ENCODE measurements around the gene RNU6-9.

The RNU6-9 gene

GRCh38 chr19:917323-918151 is 24.3 kb downstream of the RNU6-9 start, which contains the start of gene KISS1R:
KISS1R (plus strand) TSS chr19:917333; CDS start chr19:917503, 170 bp downstream.
- no peak for DNase-seq (ENCODE audit: low read depth in 1 of 2, low spot score in 1 of 2)

- DNase-seq (ENCODE audit: low read depth in 1 of 2, low spot score in 1 of 2), result no peak
These were observed 24.8 kb downstream of the RNU6-9 start for GRCh38 chr19:918152-918437.

GRCh38 chr19:918481-919198 is 25.4 kb downstream of the RNU6-9 start:
- no peak for DNase-seq (ENCODE audit: low read depth in 1 of 2, low spot score in 1 of 2)

GRCh38 chr19:919199-920050 is 26.1 kb downstream of the RNU6-9 start:
- no peak for DNase-seq (ENCODE audit: low read depth in 1 of 2, low spot score in 1 of 2)

- DNase-seq (ENCODE audit: low read depth in 1 of 2, low spot score in 1 of 2), result peak; percentile 44 to 61
These were observed 27.0 kb downstream of the RNU6-9 start for GRCh38 chr19:920051-920864.

GRCh38 chr19:924553-925086 is 31.3 kb downstream of the RNU6-9 start:
- no peak for DNase-seq (ENCODE audit: low read depth in 1 of 2, low spot score in 1 of 2)

GRCh38 chr19:925087-925525 is 31.8 kb downstream of the RNU6-9 start:
- no peak for DNase-seq (ENCODE audit: low read depth in 1 of 2, low spot score in 1 of 2)

- DNase-seq (ENCODE audit: low read depth in 1 of 2, low spot score in 1 of 2), result peak; percentile 40 to 59
These were observed 32.4 kb downstream of the RNU6-9 start, which contains the start of gene ARID3A for GRCh38 chr19:925526-926322. ARID3A (plus strand) TSS chr19:926035; CDS start chr19:929529, 3,494 bp downstream.

- no peak for DNase-seq (ENCODE audit: low read depth in 1 of 2, low spot score in 1 of 2)
These were observed 33.0 kb downstream of the RNU6-9 start for GRCh38 chr19:926323-926588.

- no peak for DNase-seq (ENCODE audit: low read depth in 1 of 2, low spot score in 1 of 2)
These were observed 33.5 kb downstream of the RNU6-9 start for GRCh38 chr19:926589-927350.

GRCh38 chr19:927351-927779 is 34.1 kb downstream of the RNU6-9 start:
- DNase-seq (ENCODE audit: low read depth in 1 of 2, low spot score in 1 of 2), result no peak

- DNase-seq (ENCODE audit: low read depth in 1 of 2, low spot score in 1 of 2), result no peak
These were observed 34.6 kb downstream of the RNU6-9 start for GRCh38 chr19:927780-928401.

GRCh38 chr19:928471-929202 is 35.4 kb downstream of the RNU6-9 start:
- no peak for DNase-seq (ENCODE audit: low read depth in 1 of 2, low spot score in 1 of 2)

- DNase-seq (ENCODE audit: low read depth in 1 of 2, low spot score in 1 of 2), result no peak
These were observed 36.1 kb downstream of the RNU6-9 start for GRCh38 chr19:929203-929890.

- DNase-seq (ENCODE audit: low read depth in 1 of 2, low spot score in 1 of 2), result no peak
These were observed 36.6 kb downstream of the RNU6-9 start for GRCh38 chr19:929891-930258.

GRCh38 chr19:931860-932647 is 38.8 kb downstream of the RNU6-9 start:
- DNase-seq (ENCODE audit: low read depth in 1 of 2, low spot score in 1 of 2), result no peak
